Hepatocyte (in vitro differentiated cells): ENCODE measurements around the gene PUSL1.

Experiments used
- CTCF ChIP-seq: fragments of 200-600 bp; sonication (generic); IDR thresholded peaks from 2 replicates; pipeline ENCODE4 v1.5.1; 2016; ENCODE audit warnings: antibody characterized with exemption, mild to moderate bottlenecking; ENCODE audit not compliant: poor library complexity
- EZH2 ChIP-seq: fragments of 200-600 bp; sonication (generic); IDR thresholded peaks from 2 replicates; pipeline ENCODE4 v1.6.1; 2016; ENCODE audit warnings: antibody characterized with exemption, mild to moderate bottlenecking, borderline replicate concordance

GRCh38 chr1:1273512-1274298 lies 34.7 kb upstream of the PUSL1 start, which contains the start of gene UBE2J2:
- no peak for TF ChIP-seq CTCF
- TF ChIP-seq EZH2 = no peak
